Measurements from ENCODE around the gene TSNAXIP1.

- TF ChIP-seq, protein P1, sequence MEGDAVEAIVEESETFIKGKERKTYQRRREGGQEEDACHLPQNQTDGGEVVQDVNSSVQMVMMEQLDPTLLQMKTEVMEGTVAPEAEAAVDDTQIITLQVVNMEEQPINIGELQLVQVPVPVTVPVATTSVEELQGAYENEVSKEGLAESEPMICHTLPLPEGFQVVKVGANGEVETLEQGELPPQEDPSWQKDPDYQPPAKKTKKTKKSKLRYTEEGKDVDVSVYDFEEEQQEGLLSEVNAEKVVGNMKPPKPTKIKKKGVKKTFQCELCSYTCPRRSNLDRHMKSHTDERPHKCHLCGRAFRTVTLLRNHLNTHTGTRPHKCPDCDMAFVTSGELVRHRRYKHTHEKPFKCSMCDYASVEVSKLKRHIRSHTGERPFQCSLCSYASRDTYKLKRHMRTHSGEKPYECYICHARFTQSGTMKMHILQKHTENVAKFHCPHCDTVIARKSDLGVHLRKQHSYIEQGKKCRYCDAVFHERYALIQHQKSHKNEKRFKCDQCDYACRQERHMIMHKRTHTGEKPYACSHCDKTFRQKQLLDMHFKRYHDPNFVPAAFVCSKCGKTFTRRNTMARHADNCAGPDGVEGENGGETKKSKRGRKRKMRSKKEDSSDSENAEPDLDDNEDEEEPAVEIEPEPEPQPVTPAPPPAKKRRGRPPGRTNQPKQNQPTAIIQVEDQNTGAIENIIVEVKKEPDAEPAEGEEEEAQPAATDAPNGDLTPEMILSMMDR (IDR thresholded peaks at IDR 0.05): no peak
- TF ChIP-seq POLR2A (IDR thresholded peaks at IDR 0.05) (no peak), EP300 (IDR thresholded peaks at IDR 0.05) (no peak)
Observed at GRCh38 chr16:67779256-67780014, 27.3 kb upstream of the TSNAXIP1 start.
